NCI-H446 (cell line): ENCODE measurements around the gene APBB2.
"Not testable (repeated sequence)": the region's sequence is repeated elsewhere in the genome, so short reads cannot be mapped to it uniquely, and the experiment has no call there.

Experiments used
- DNase-seq, 2 experiments: peaks; one replicate each; lab custom pipeline; 2025; lab: John Stamatoyannopoulos, UW

The APBB2 gene

GRCh38 chr4:40900531-40900930 lies 313.8 kb downstream of the APBB2 start:
- DNase-seq, result not testable (repeated sequence)

- peak; percentile 2 to 72 for DNase-seq
Observed at GRCh38 chr4:40897557-40898203, 316.7 kb downstream of the APBB2 start.

GRCh38 chr4:40890764-40891163 lies 323.6 kb downstream of the APBB2 start:
- DNase-seq, result no peak

DNA sequence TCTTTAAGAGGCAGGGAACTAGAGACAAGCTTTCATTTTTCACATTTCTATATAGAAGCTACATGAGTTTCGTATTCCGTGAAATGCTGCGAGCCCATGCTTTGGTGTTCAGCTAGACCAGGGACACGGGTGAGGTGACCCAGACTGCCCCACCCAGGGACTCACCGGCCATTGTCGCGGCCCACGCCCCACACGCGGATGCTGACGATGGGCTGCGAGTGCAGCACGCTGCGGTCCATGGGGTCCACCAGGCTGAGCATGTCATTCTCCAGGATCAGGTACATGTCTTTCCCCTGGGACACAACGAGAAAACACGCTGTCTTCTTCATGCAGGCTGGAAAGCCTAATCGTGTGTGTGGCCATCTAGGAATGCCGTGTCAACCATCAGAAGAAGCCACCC lies 324.1 kb downstream of the APBB2 start:
- DNase-seq, result no peak

GRCh38 chr4:40888933-40889332 lies 325.4 kb downstream of the APBB2 start:
- no peak for DNase-seq

DNA sequence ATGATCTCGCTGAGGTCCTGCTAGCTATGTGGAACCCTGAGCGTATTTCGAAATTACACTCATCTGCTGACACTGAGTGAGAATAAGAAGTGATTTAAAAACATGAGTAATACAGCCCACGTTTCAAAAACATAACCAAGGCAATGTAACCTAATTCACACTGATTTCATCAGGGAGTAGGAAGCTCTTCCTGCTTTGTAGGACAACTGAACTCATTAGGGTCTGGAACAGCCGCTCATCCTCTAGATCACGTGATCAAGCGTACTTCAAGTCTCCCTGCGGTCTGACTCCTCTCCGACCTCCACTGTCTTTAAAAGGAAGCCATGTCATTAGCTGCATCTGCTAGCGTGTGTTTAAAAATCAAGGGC lies 326.6 kb downstream of the APBB2 start:
- DNase-seq, result no peak

DNA sequence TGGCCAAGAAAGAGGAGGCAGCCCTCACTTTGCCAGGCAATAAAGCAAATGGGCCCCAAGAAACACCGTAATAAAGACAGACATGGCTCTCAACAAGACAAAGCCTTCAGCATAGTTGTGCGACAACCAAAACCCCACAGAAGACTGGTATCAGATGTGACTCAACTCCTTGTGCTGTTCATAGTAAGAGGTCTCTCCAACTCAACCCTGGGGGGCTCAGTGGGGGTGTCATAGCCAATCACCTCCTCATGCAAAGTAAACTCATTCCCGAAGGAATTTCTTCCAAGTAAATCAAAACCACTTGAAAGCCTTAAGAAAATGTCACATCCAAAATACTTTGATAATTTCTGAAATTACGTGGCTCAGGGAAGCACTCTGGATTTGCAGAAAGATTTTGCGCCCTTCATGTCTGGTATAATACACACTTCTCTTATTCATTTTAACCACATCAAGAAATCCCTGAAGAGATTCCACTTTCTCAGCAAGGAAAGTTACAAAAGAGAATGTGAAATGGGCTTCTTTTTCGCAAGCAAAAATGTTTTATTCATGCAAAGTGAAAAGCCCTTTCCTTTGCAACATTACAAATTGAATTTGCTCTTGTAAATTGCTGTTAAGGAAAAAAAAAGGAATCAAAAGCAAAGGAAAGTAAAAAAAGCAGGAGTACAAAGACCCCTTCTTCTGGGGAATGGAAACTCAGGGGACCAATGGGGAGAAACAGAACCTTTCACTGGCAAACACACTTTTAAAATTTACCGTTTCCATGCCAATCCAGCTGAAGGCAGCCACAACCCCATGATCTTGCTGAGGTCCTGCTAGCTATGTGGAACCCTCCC lies 327.2 kb downstream of the APBB2 start:
- no peak for DNase-seq

DNA sequence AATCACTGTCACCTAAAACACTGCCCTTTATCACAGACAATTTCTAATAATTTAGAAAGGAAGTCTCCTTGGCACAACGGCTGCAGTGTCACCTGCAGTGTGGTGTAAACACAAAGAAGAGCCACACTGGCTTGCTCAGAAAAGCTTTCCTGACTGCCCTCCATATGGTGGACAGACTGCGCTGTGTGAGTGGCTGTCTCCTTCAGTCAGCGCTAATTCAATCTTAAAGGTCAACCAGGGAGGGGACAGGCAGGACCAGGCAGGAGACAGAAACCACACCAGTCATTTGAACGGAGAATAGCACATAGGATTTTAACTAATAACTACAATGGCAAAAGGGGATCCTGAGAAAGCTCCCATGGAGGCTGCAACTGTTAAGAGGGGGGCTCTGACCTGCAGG lies 332.5 kb downstream of the APBB2 start:
- no peak for DNase-seq

DNA sequence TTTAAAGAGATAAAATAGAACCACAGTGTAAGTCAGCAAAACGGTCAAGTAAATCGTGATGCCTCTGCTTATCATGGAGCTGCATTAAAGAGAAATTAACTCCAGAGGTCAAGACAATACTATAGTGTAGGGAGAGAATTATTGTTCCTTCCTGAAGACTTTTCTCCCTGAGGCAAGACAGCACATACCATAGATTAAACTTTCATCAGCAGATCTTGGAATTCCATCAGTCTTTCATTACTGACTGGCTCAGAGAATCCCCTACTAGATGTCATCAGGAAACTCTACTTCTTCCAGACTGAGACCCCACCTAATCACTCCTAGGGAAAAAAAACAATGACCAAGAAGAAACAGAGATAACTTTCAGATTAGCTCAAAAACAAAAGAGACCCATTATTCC lies 333.2 kb downstream of the APBB2 start:
- no peak for DNase-seq

- DNase-seq, result no peak
Observed at GRCh38 chr4:40878548-40879055, 335.7 kb downstream of the APBB2 start.

DNA sequence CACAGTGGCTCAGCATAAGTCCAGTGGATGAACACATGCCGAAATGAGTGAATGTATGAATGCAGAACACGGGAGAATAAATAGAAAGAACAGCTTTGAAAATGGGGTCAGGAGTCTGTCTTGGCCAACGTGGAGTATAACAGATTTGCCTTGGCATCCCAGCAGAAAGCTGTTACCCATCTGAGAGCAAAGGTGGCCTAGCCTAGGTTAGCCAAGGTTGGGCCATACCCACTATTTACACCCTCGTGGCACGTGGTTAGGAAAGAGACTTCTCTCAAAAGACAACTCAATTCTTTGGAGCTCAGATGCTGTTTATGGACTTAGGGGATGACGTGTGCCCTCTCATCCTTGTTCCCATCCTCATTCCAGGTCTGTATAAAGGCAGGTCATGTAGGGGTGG lies 337.3 kb downstream of the APBB2 start:
- no peak for DNase-seq

GRCh38 chr4:40875507-40876150 lies 338.7 kb downstream of the APBB2 start:
- no peak for DNase-seq

- no peak for DNase-seq
Observed at GRCh38 chr4:40874901-40875300, 339.4 kb downstream of the APBB2 start.

GRCh38 chr4:40874331-40874730 lies 340.0 kb downstream of the APBB2 start:
- DNase-seq, result no peak

- DNase-seq, result no peak
Observed at GRCh38 chr4:40871695-40872250, 342.6 kb downstream of the APBB2 start.

DNA sequence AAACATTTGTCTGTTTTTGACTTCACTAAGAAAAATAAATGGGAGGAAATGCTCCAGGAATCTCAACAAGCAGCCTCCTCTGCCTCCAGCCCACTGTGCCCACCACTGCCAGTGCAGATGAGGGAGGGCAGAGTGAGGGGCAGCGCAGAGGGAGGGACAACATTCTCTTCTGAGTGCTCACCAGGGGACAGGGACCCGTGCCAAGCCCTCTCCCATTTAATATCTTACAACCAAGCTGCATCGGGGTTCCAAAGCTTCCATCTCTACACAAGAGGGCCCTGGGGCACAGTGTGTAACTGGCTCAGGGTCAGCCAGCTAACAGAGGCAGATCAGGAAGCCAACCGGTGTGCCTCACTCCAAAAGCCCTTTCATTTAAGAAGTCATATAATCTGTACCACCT lies 344.2 kb downstream of the APBB2 start:
- DNase-seq, result no peak

- no peak for DNase-seq
Observed at GRCh38 chr4:40865696-40866095, 348.6 kb downstream of the APBB2 start.

DNA sequence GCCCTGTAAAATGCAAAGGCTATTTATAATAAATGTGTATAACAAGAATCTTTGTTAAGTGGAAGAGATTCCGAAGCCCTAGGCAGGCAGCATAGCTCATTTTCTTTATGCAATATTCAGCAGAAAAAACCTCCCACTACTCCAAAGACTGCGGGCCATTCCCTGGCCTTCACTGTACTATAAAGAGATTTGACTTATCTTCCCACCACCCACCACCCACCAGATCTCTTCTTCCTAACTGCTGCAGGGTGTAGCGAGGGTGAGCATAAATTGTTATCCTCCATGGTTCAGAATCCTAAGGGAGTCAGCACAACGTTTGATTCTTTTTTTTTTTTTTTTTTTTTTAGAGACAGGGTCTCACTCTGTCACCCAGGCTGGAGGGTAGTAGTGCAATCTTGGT lies 349.8 kb downstream of the APBB2 start:
- DNase-seq, result no peak

- DNase-seq, result no peak
Observed at GRCh38 chr4:40858962-40859361, 355.4 kb downstream of the APBB2 start.

- no peak for DNase-seq
Observed at GRCh38 chr4:40857956-40858355, 356.4 kb downstream of the APBB2 start.

DNA sequence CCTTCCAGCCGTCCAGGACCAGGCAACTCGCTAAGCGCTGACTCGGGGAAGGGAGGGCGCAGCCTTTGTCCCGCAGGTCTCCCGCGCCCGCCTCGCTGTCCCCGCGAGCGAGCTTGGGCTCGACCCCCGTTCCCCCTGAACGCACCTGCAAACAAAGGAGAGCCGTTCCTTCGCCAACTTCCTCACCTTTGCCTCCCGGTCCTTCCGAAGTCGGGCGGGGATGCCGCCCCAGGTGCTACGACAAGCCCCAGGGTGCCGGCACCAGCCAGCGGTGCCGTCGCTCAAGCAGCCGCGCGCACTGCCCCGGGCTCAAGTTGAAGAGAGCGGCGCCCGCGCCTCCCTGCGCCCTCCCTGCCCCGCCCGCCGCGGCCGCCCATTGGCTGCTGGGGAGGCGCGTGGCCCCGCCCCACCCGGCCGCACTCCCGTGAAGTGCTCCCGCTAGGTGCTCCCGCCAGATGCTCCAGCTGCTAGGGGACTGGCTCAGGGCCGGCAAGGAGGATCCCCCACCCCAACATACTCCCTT lies 357.4 kb downstream of the APBB2 start:
- no peak for DNase-seq

DNA sequence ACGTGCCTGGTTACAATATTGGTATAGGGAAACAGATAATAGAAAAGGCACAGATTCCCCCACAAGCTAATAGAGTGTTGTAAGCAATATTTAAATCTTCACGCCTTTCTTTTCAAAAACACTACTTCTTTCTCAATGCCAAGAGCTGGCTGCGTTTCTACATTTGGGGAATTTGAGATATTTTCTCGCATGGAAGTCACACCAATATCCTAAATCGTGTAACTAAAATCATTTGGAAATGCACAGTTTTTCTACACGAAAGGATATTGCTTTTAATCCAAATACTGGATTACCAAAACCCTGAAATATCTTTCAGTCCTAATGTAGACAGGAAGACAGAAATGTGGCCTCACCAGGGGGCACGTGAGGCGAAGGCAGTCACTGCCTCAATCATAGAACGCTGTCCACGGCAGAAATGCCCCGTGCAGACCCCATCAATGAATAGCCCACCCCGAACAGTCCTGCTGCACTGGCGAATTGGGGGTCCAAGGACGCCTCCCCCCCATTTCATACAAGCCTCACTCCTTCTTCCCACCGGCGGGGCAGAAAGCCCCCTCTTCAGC lies 358.0 kb downstream of the APBB2 start:
- no peak for DNase-seq
